ENCODE data around the gene FAM124A. TPM values are rescaled to one million over a fixed set of nuclear protein-coding genes. Genes with fewer than 3 reads are reported as not detected.

Gene FAM124A
- total and polyA plus RNA-seq, 2 donors (not counting 3 experiments of a cell fraction or from before 2014, with no cell fraction given): 3.8 to 9.9 TPM

- TF ChIP-seq MYC (IDR thresholded peaks at IDR 0.05; ENCODE audit: low read depth, low read length) (no peak), POLR2A (IDR thresholded peaks at IDR 0.05; ENCODE audit: low read depth, low read length) (no peak), FOS (IDR thresholded peaks at IDR 0.05; ENCODE audit: borderline replicate concordance, insufficient read depth, low read length) (no peak), EZH2 (IDR thresholded peaks at IDR 0.05; ENCODE audit: borderline replicate concordance, low read depth, low read length, severe bottlenecking) (no peak), JUN (IDR thresholded peaks at IDR 0.05; ENCODE audit: borderline replicate concordance, insufficient read depth, insufficient read length, low read depth) (no peak), GATA2 (IDR thresholded peaks at IDR 0.05; ENCODE audit: insufficient read depth, insufficient read length, low read depth, low read length) (no peak), POLR2AphosphoS5 (IDR thresholded peaks at IDR 0.05; ENCODE audit: insufficient read depth, low read depth, low read length) (no peak)
- TF ChIP-seq, protein P1, sequence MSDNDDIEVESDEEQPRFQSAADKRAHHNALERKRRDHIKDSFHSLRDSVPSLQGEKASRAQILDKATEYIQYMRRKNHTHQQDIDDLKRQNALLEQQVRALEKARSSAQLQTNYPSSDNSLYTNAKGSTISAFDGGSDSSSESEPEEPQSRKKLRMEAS (IDR thresholded peaks at IDR 0.05; ENCODE audit: insufficient read depth, insufficient read length): no peak
- TF ChIP-seq, protein P2, sequence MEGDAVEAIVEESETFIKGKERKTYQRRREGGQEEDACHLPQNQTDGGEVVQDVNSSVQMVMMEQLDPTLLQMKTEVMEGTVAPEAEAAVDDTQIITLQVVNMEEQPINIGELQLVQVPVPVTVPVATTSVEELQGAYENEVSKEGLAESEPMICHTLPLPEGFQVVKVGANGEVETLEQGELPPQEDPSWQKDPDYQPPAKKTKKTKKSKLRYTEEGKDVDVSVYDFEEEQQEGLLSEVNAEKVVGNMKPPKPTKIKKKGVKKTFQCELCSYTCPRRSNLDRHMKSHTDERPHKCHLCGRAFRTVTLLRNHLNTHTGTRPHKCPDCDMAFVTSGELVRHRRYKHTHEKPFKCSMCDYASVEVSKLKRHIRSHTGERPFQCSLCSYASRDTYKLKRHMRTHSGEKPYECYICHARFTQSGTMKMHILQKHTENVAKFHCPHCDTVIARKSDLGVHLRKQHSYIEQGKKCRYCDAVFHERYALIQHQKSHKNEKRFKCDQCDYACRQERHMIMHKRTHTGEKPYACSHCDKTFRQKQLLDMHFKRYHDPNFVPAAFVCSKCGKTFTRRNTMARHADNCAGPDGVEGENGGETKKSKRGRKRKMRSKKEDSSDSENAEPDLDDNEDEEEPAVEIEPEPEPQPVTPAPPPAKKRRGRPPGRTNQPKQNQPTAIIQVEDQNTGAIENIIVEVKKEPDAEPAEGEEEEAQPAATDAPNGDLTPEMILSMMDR (IDR thresholded peaks at IDR 0.05; ENCODE audit: extremely low read depth in 1 of 2, insufficient read depth in 1 of 2, low read depth in 1 of 2, low read length in 2 of 2): no peak
- H3K4me2 ChIP-seq (ENCODE audit: insufficient read depth, low read length): no peak overlapping the region
- H3K36me3 ChIP-seq (ENCODE audit: control insufficient read depth in 2 of 2, extremely low read depth in 1 of 2, insufficient read depth in 2 of 2, low read length in 2 of 2): no peaks in the 10 kb centered on the region
- DNase-seq (ENCODE audit: low read depth, low spot score) (no peak), FAIRE-seq (no peak)
- no peaks in the 10 kb centered on the region for H3K9me3 ChIP-seq (replicated peaks; ENCODE audit: control insufficient read depth, insufficient read depth, low read length)
- intact Hi-C loops (cut with micrococcal nuclease) (no loop called here), dilution Hi-C loops (cut with MboI; ENCODE audit: extremely low pct_ligation_motif_present, low sequenced_read_pairs) (no loop called here)
- ChIA-PET CTCF (interaction anchor here (0.7 to 4.5 kb wide), 3 partner anchors 20 to 118 kb away, joined by 3 to 31 read pairs (median 6); no protein-coding TSS in a partner anchor), POLR2A (no interaction called here)
- no peak overlapping the region for H3K9ac ChIP-seq (replicated peaks; ENCODE audit: extremely low read depth, insufficient read depth, low read length)
- no peaks in the 10 kb centered on the region for H3K27me3 ChIP-seq (ENCODE audit: control insufficient read depth in 2 of 2, insufficient read depth in 2 of 2, low read length in 2 of 2)
- H3K27ac ChIP-seq (ENCODE audit: insufficient read depth, low read depth, low read length): no peak overlapping the region
- H3K4me3 ChIP-seq (replicated peaks in 1 of 3; ENCODE audit: insufficient read depth in 1 of 3, low read depth in 1 of 3, low read length in 3 of 3): no peak overlapping the region
- peaks cover 2% of the 10 kb centered on the region for H3K4me1 ChIP-seq (ENCODE audit: control insufficient read depth, extremely low read depth, insufficient read depth, low read length)
- H2AFZ ChIP-seq (ENCODE audit: low read depth, low read length): no peak overlapping the region
- H3K9me1 ChIP-seq (replicated peaks; ENCODE audit: control insufficient read depth, extremely low read depth, insufficient read depth, low read length): no peaks in the 10 kb centered on the region
- H4K20me1 ChIP-seq (replicated peaks; ENCODE audit: control insufficient read depth, extremely low read depth, insufficient read depth, low read length): no peaks in the 10 kb centered on the region
- H3K79me2 ChIP-seq (ENCODE audit: control insufficient read depth, insufficient read depth, low read length): no peaks in the 10 kb centered on the region
- no TSS peak for BruUV-seq (replicated peaks)
Measured at GRCh38 chr13:51266642-51267041, 44.4 kb downstream of the FAM124A start.

Data from endothelial cell of umbilical vein (primary cell).